HG03521 (cell line): Measurements from ENCODE around the gene EHD4.

Source experiments
- ATAC-seq: cut with Tn5 transposase; IDR thresholded peaks from one replicate; pipeline ENCODE4 v1.9.1; 2021; ENCODE audit warnings: mild to moderate bottlenecking, moderate library complexity; ENCODE audit not compliant: unreplicated experiment

Gene EHD4

GRCh38 chr15:41958002-41958420 lies 14.3 kb downstream of the EHD4 start:
- no peak for ATAC-seq

- ATAC-seq: no peak
Observed at GRCh38 chr15:41957021-41957897, 15.1 kb downstream of the EHD4 start.

GRCh38 chr15:41955807-41956525 lies 16.4 kb downstream of the EHD4 start:
- no peak for ATAC-seq

- ATAC-seq: no peak
Observed at GRCh38 chr15:41955100-41955499, 17.3 kb downstream of the EHD4 start.

GRCh38 chr15:41954036-41954435 lies 18.3 kb downstream of the EHD4 start:
- ATAC-seq: no peak

GRCh38 chr15:41952013-41952563 lies 20.3 kb downstream of the EHD4 start:
- ATAC-seq: no peak

- no peak for ATAC-seq
Observed at GRCh38 chr15:41951571-41951970, 20.8 kb downstream of the EHD4 start.

- no peak for ATAC-seq
Observed at GRCh38 chr15:41950489-41950888, 21.9 kb downstream of the EHD4 start.

GRCh38 chr15:41950127-41950483 lies 22.3 kb downstream of the EHD4 start:
- ATAC-seq: no peak

- no peak for ATAC-seq
Observed at GRCh38 chr15:41949401-41950126, 22.8 kb downstream of the EHD4 start.

GRCh38 chr15:41948490-41948889 lies 23.9 kb downstream of the EHD4 start:
- ATAC-seq: no peak

- no peak for ATAC-seq
Observed at GRCh38 chr15:41946970-41947369, 25.4 kb downstream of the EHD4 start.

GRCh38 chr15:41945731-41946130 lies 26.6 kb downstream of the EHD4 start:
- ATAC-seq: no peak

- ATAC-seq: no peak
Observed at GRCh38 chr15:41945221-41945620, 27.1 kb downstream of the EHD4 start.

- no peak for ATAC-seq
Observed at GRCh38 chr15:41944313-41944940, 27.9 kb downstream of the EHD4 start.

- ATAC-seq: no peak
Observed at GRCh38 chr15:41943543-41944312, 28.6 kb downstream of the EHD4 start.

- no peak for ATAC-seq
Observed at GRCh38 chr15:41942886-41943285, 29.5 kb downstream of the EHD4 start.

- ATAC-seq: no peak
Observed at GRCh38 chr15:41941644-41942415, 30.5 kb downstream of the EHD4 start.

GRCh38 chr15:41940441-41940857 lies 31.9 kb downstream of the EHD4 start:
- ATAC-seq: no peak
